Activated naive CD4-positive, alpha-beta T cell (primary cell): ENCODE data around the gene FAM118B.
A peak's percentile ranks its signal among the peaks of the same experiment; 100 is the strongest.
"Not testable (repeated sequence)": the region's sequence is repeated elsewhere in the genome, so short reads cannot be mapped to it uniquely, and the experiment has no call there.

Experiments
- DNase-seq, 4 experiments: peaks; one replicate each; lab custom pipeline; 2025; lab: John Stamatoyannopoulos, UW

FAM118B gene

GRCh38 chr11:126219547-126219946 is 8.0 kb downstream of the FAM118B start:
- no peak for DNase-seq

- DNase-seq: no peak
These were observed 13.2 kb downstream of the FAM118B start for GRCh38 chr11:126224647-126225294.

GRCh38 chr11:126225295-126225665 is 13.7 kb downstream of the FAM118B start:
- no peak for DNase-seq

GRCh38 chr11:126226334-126227084 is 14.9 kb downstream of the FAM118B start:
- DNase-seq: no peak

- DNase-seq: no peak
These were observed 18.4 kb downstream of the FAM118B start for GRCh38 chr11:126229858-126230540.

GRCh38 chr11:126231725-126232459 is 20.3 kb downstream of the FAM118B start:
- no peak for DNase-seq

GRCh38 chr11:126232683-126233082 is 21.1 kb downstream of the FAM118B start:
- DNase-seq: no peak

- no peak for DNase-seq
These were observed 21.8 kb downstream of the FAM118B start for GRCh38 chr11:126233391-126233790.

- no peak for DNase-seq
These were observed 35.1 kb downstream of the FAM118B start for GRCh38 chr11:126246636-126247035.

GRCh38 chr11:126253265-126253664 is 41.7 kb downstream of the FAM118B start:
- DNase-seq: no peak

- DNase-seq: no peak
These were observed 43.2 kb downstream of the FAM118B start for GRCh38 chr11:126254819-126255218.

- DNase-seq: not testable (repeated sequence)
These were observed 43.9 kb downstream of the FAM118B start for GRCh38 chr11:126255507-126255906.

GRCh38 chr11:126256216-126256615 is 44.6 kb downstream of the FAM118B start:
- no peak for DNase-seq

GRCh38 chr11:126257144-126257543 is 45.6 kb downstream of the FAM118B start:
- no peak for DNase-seq

- DNase-seq: no peak
These were observed 46.2 kb downstream of the FAM118B start for GRCh38 chr11:126257764-126258163.

GRCh38 chr11:126262216-126262615 is 50.6 kb downstream of the FAM118B start:
- no peak for DNase-seq

- DNase-seq: no peak
These were observed 51.9 kb downstream of the FAM118B start for GRCh38 chr11:126263489-126263888.

GRCh38 chr11:126265811-126266210 is 54.2 kb downstream of the FAM118B start:
- DNase-seq: no peak

GRCh38 chr11:126267650-126268049 is 56.1 kb downstream of the FAM118B start:
- no peak for DNase-seq

GRCh38 chr11:126268361-126268707 is 56.8 kb downstream of the FAM118B start:
- DNase-seq: no peak

- DNase-seq: peak; percentile 98 to 99 (median 99)
These were observed 57.4 kb downstream of the FAM118B start, which contains the start of the genes FOXRED1 and SRPRA for GRCh38 chr11:126268708-126269579. Gene FOXRED1 (plus strand): TSS chr11:126269154. CDS start chr11:126269207, 53 bp downstream. Gene SRPRA (minus strand): TSS chr11:126268895. CDS start chr11:126268804, 91 bp downstream.
